HG03025 (cell line): Measurements from ENCODE around the gene EVX1.

ENCODE experiments used
- ATAC-seq: cut with Tn5 transposase; IDR thresholded peaks from one replicate; pipeline ENCODE4 v1.9.1; 2021; ENCODE audit warnings: mild to moderate bottlenecking, moderate library complexity; ENCODE audit not compliant: unreplicated experiment, low FRiP score

Gene EVX1

GRCh38 chr7:27204851-27205322, 37.7 kb upstream of the EVX1 start:
- ATAC-seq = no peak

GRCh38 chr7:27205325-27206280, 37.0 kb upstream of the EVX1 start:
- ATAC-seq = no peak

GRCh38 chr7:27207348-27207985, 35.1 kb upstream of the EVX1 start:
- no peak for ATAC-seq

- no peak for ATAC-seq
These were observed 33.6 kb upstream of the EVX1 start for GRCh38 chr7:27208998-27209397.

GRCh38 chr7:27209933-27210440, 32.6 kb upstream of the EVX1 start:
- no peak for ATAC-seq

GRCh38 chr7:27210441-27211083, 32.0 kb upstream of the EVX1 start:
- ATAC-seq = no peak

GRCh38 chr7:27211084-27211446, 31.5 kb upstream of the EVX1 start:
- no peak for ATAC-seq

GRCh38 chr7:27211764-27212204, 30.8 kb upstream of the EVX1 start:
- ATAC-seq = no peak

GRCh38 chr7:27212497-27213432, 29.8 kb upstream of the EVX1 start:
- no peak for ATAC-seq

GRCh38 chr7:27213433-27214238, 29.0 kb upstream of the EVX1 start:
- ATAC-seq = no peak

- no peak for ATAC-seq
These were observed 28.2 kb upstream of the EVX1 start for GRCh38 chr7:27214239-27214950.

- ATAC-seq = no peak
These were observed 27.2 kb upstream of the EVX1 start for GRCh38 chr7:27215356-27215755.

- no peak for ATAC-seq
These were observed 24.7 kb upstream of the EVX1 start for GRCh38 chr7:27217951-27218350.

GRCh38 chr7:27219821-27220220, 22.8 kb upstream of the EVX1 start:
- no peak for ATAC-seq

- ATAC-seq = no peak
These were observed 22.1 kb upstream of the EVX1 start for GRCh38 chr7:27220440-27220955.

- no peak for ATAC-seq
These were observed 21.3 kb upstream of the EVX1 start for GRCh38 chr7:27221201-27221797.

- ATAC-seq = no peak
These were observed 18.5 kb upstream of the EVX1 start for GRCh38 chr7:27223941-27224575.
